Smooth muscle cell (in vitro differentiated cells): ENCODE measurements around the gene STK32C. TPM values are rescaled to one million over a fixed set of nuclear protein-coding genes. Genes with fewer than 3 reads are reported as not detected.

ENCODE experiments used
- DNase-seq: peaks from one replicate; lab custom pipeline; 2025; ENCODE audit not compliant: unreplicated experiment; lab: John Stamatoyannopoulos, UW
- H2AFZ ChIP-seq: fragments of 200-600 bp; sonication (generic); 2 replicates; pipeline ENCODE4 v1.6.0; 2016; ENCODE audit warnings: antibody characterized with exemption, low read depth, mild to moderate bottlenecking
- H3F3A ChIP-seq: fragments of 200-600 bp; sonication (generic); 2 replicates; pipeline ENCODE4 v1.6.0; 2017; ENCODE audit warnings: antibody characterized with exemption, low read depth
- H3K27ac ChIP-seq: fragments of 200-600 bp; sonication (generic); 2 replicates; pipeline ENCODE4 v1.5.1; 2016; ENCODE audit warnings: low read depth, mild to moderate bottlenecking
- H3K27me3 ChIP-seq: fragments of 200-600 bp; sonication (generic); 2 replicates; pipeline ENCODE4 v1.6.1; 2016; ENCODE audit warnings: low read depth, mild to moderate bottlenecking
- H3K36me3 ChIP-seq: fragments of 200-600 bp; sonication (generic); 2 replicates; pipeline ENCODE4 v1.5.1; 2016; ENCODE audit warnings: low read depth
- H3K4me1 ChIP-seq: fragments of 200-600 bp; sonication (generic); 2 replicates; pipeline ENCODE4 v1.5.1; 2016; ENCODE audit warnings: low read depth
- H3K4me2 ChIP-seq: fragments of 200-600 bp; sonication (generic); 2 replicates; pipeline ENCODE4 v1.6.0; 2016; ENCODE audit warnings: mild to moderate bottlenecking
- H3K4me3 ChIP-seq: fragments of 200-600 bp; sonication (generic); 2 replicates; pipeline ENCODE4 v1.5.1; 2016; ENCODE audit warnings: mild to moderate bottlenecking
- H3K79me2 ChIP-seq: fragments of 200-600 bp; sonication (generic); 2 replicates; pipeline ENCODE4 v1.6.0; 2016; ENCODE audit warnings: low read depth, mild to moderate bottlenecking
- H3K9ac ChIP-seq: fragments of 200-600 bp; sonication (generic); 2 replicates; pipeline ENCODE4 v1.6.0; 2016; ENCODE audit warnings: low read depth
- H3K9me3 ChIP-seq: fragments of 200-600 bp; sonication (generic); replicated peaks from 2 replicates; pipeline ENCODE4 v1.5.1; 2016; ENCODE audit warnings: low read depth
- H4K20me1 ChIP-seq: fragments of 200-600 bp; sonication (generic); 2 replicates; pipeline ENCODE4 v1.6.0; 2016; ENCODE audit warnings: low read depth
- WGBS: methylation state at CpG from one replicate; pipeline ENCODE4 v1.1.7; 2016; ENCODE audit warnings: low lambda C conversion rate; 5-methylcytosine and 5-hydroxymethylcytosine counted together
- polyA plus RNA-seq: library from polyadenylated mRNA; unstranded; fragments of >200 nt; fragmentation: Nextera tagmentation; extraction: Ambion mirVana; gene quantifications from 2 replicates; pipeline ENCODE4 v1.2.1, GENCODE V29; 2016
- total RNA-seq: library from RNA; depleted of rRNA; stranded (reverse); fragments of >200 nt; gene quantifications from 2 replicates; pipeline ENCODE4 v1.2.3, GENCODE V29; 2014
- TF ChIP-seq, protein P1 (sequence below): fragments of 200-600 bp; sonication (generic); IDR thresholded peaks from 2 replicates; pipeline ENCODE4 v1.5.1; 2017; ENCODE audit warnings: borderline replicate concordance, mild to moderate bottlenecking, antibody characterized with exemption; ENCODE audit not compliant: insufficient read depth, poor library complexity, severe bottlenecking

Gene STK32C
- total and polyA plus RNA-seq, 2 experiments from 2014 or later, result 2.3 to 13.2 TPM

DNA sequence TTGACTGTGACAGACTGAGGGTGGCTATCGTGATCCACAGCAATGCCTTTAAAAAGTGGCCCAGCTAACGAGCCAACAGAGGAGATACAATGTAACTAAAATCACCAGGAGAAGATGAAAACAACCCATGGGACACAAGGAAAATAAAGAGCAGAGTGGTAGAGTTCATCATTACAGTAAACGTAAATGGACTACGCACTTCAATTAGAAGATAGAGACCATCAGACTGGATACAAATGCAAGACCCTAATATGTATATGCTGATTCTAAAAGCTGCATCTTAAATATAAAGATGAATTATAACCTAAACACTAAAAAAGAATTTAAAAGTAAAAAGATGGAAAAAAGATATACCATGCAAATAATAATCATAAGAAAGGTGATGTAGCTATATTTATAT lies 6.6 kb upstream of the STK32C start:
- TF ChIP-seq, protein P1, sequence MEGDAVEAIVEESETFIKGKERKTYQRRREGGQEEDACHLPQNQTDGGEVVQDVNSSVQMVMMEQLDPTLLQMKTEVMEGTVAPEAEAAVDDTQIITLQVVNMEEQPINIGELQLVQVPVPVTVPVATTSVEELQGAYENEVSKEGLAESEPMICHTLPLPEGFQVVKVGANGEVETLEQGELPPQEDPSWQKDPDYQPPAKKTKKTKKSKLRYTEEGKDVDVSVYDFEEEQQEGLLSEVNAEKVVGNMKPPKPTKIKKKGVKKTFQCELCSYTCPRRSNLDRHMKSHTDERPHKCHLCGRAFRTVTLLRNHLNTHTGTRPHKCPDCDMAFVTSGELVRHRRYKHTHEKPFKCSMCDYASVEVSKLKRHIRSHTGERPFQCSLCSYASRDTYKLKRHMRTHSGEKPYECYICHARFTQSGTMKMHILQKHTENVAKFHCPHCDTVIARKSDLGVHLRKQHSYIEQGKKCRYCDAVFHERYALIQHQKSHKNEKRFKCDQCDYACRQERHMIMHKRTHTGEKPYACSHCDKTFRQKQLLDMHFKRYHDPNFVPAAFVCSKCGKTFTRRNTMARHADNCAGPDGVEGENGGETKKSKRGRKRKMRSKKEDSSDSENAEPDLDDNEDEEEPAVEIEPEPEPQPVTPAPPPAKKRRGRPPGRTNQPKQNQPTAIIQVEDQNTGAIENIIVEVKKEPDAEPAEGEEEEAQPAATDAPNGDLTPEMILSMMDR, result no peak
- Histone ChIP-seq H3K4me2 (no peak overlapping the region), H3K4me3 (no peak overlapping the region), H3K27me3 (peaks cover 4% of the 10 kb centered on the region), H3K36me3 (no peaks in the 10 kb centered on the region), H2AFZ (no peak overlapping the region), H3K27ac (no peak overlapping the region), H3K79me2 (no peaks in the 10 kb centered on the region), H3K9ac (no peak overlapping the region), H3K4me1 (no peaks in the 10 kb centered on the region), H3F3A (peaks cover 1% of the 10 kb centered on the region), H3K9me3 (no peaks in the 10 kb centered on the region), H4K20me1 (no peaks in the 10 kb centered on the region)
- WGBS, result 97% methylated on average over 4 of the region's 4 CpGs
- DNase-seq, result no peak

DNA sequence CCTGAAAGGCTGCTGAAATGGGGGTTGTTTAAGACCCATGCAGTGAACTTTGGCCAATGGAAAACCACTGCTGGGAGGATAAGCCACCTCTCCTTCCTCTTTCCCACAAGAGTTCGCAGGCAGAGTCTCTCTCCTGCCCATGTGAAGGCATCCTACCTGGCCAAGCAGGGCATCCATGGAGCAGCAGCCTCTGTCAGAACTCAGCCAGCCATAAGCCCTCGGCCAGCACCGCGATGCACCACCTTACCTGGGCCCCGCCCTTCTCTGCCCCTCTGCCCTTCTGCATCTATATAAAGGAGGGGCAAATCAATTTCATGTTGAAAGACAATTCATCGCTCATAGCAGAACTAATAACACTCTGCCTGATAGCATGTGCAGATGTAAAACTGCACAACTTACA lies 6.1 kb upstream of the STK32C start:
- peaks cover 4% of the 10 kb centered on the region for H3K27me3 ChIP-seq
- no peaks in the 10 kb centered on the region for H3K79me2 ChIP-seq
- H3K27ac ChIP-seq, result no peak overlapping the region
- DNase-seq, result no peak
- no peak overlapping the region for H3K9ac ChIP-seq
- H3F3A ChIP-seq, result no peaks in the 10 kb centered on the region
- no peak overlapping the region for H3K4me2 ChIP-seq
- H3K36me3 ChIP-seq, result no peaks in the 10 kb centered on the region
- 98% methylated on average over 6 of the region's 6 CpGs for WGBS
- H2AFZ ChIP-seq, result no peak overlapping the region
- no peaks in the 10 kb centered on the region for H4K20me1 ChIP-seq
- peaks cover under 1% of the 10 kb centered on the region for H3K4me1 ChIP-seq
- no peak overlapping the region for H3K4me3 ChIP-seq
- H3K9me3 ChIP-seq, result no peaks in the 10 kb centered on the region
- TF ChIP-seq, protein P1, result no peak

DNA sequence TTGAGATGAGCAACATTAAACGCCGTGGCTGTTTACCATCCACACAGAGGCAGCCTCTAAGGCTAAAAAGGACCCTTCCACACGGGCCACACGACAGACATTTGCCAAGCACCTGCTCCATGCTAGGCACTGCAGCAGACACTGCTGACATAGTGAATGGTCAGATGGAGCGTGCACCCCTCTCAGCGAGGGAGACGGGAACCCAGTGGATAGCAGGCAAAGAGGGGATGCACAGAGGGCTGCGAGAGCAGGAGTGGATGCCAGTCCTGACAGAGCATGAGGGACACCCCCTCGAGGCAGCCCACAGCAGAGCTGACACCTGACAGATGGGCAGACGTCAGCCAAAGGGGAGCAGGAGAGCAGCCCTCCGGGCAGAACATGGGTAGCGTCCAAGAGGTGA lies 5.6 kb upstream of the STK32C start:
- no peaks in the 10 kb centered on the region for H4K20me1 ChIP-seq
- no peak overlapping the region for H3K4me2 ChIP-seq
- H3K9ac ChIP-seq, result no peak overlapping the region
- DNase-seq, result no peak
- H3K27ac ChIP-seq, result no peak overlapping the region
- peaks cover 4% of the 10 kb centered on the region for H3K27me3 ChIP-seq
- no peaks in the 10 kb centered on the region for H3F3A ChIP-seq
- H3K79me2 ChIP-seq, result no peaks in the 10 kb centered on the region
- peaks cover 7% of the 10 kb centered on the region for H3K4me1 ChIP-seq
- 91% methylated on average over 12 of the region's 12 CpGs for WGBS
- TF ChIP-seq, protein P1, result no peak
- no peaks in the 10 kb centered on the region for H3K9me3 ChIP-seq
- H3K36me3 ChIP-seq, result no peaks in the 10 kb centered on the region
- no peak overlapping the region for H2AFZ ChIP-seq
- H3K4me3 ChIP-seq, result no peak overlapping the region

DNA sequence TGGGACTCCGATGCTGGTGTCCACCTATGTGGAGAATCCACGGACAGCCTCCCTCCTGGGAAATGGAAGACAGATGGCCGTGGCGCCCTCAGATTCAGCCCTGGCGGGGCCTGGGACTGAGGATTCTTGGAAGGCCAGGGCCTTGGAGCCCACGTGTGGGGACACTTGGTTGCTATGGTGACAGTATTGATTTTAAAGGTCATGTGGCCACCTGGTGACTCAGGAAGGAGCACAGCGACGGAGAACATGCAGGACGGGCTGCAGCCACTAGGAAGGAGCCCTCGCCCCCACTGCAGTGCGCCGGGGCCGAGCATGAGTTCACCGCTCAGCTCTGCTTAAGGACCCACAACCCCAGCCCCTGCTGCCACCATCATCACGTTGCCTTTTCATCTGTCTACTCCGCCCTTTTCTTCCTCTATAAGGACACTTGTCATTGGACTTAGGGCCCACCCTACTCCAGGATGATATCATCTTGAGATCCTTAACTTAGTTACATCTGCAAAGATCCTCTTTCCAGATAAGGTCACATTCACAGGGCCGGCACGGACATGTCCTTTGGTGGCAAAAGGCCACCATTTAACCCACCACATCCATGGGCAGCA lies 3.7 kb upstream of the STK32C start:
- Histone ChIP-seq H4K20me1 (no peaks in the 10 kb centered on the region), H3K27ac (no peak overlapping the region), H3K9ac (no peak overlapping the region), H3K4me1 (peaks cover 7% of the 10 kb centered on the region), H3F3A (no peaks in the 10 kb centered on the region), H3K9me3 (no peaks in the 10 kb centered on the region), H2AFZ (no peak overlapping the region), H3K4me3 (no peak overlapping the region), H3K4me2 (no peak overlapping the region), H3K79me2 (no peaks in the 10 kb centered on the region), H3K27me3 (peaks cover 10% of the 10 kb centered on the region), H3K36me3 (no peaks in the 10 kb centered on the region)
- no peak for DNase-seq
- WGBS, result 75% methylated on average over 13 of the region's 18 CpGs
- TF ChIP-seq, protein P1, result no peak
